ENCODE measurements around the gene C4BPA. TPM values are rescaled to one million over a fixed set of nuclear protein-coding genes. Genes with fewer than 3 reads are reported as not detected.

Gene C4BPA
- not detected for total RNA-seq
- long read RNA-seq = 0 reads

DNA sequence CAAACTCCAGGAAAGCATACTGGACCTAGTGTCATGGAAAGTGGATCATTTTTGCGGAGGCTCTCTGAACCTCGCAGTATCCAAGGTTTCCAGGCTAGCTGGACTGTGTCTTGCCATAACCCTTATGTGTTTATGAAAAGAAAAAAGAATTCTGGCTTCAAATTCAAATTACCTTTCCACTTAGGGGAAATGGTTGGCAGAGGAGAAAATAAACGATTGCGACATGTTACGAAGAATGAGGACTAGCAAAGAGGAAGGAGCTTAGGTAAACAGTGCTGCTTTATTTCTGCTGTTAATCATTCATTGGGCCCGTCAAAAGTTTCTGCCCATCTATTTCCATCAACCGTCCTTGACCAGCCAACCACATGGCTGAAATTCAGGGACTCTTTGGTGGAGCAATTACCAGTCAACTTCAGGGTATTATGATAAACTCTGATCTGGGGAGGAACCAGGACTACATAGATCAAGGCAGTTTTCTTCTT is at the start of gene C4BPA:
TSS of gene C4BPA (plus strand) at position 342 of the 482 bp plus-strand sequence. CDS start 8,793 bp downstream, outside the sequence.
- H3K9me3 ChIP-seq (replicated peaks) = no peaks in the 10 kb centered on the region
- intact Hi-C loops (cut with micrococcal nuclease) = no loop called here
- no peak within 1 kb of the TSS for H3K4me3 ChIP-seq
- DNase-seq = no peak
- peaks cover 19% of the 10 kb centered on the region for H3K27me3 ChIP-seq (ENCODE audit: low read depth)
- no peaks in the 10 kb centered on the region for H3K4me1 ChIP-seq
- H3K27ac ChIP-seq (replicated peaks) = no peak within 1 kb of the TSS
- H3K36me3 ChIP-seq = no peaks in the 10 kb centered on the region
- TF ChIP-seq CTCF (IDR thresholded peaks at IDR 0.05; ENCODE audit: borderline replicate concordance) = no peak

GRCh38 chr1:207054491-207054890 is 49.5 kb upstream of the C4BPA start:
- H3K36me3 ChIP-seq = peaks cover 3% of the 10 kb centered on the region
- DNase-seq = no peak
- H3K4me1 ChIP-seq = peaks cover 59% of the 10 kb centered on the region
- intact Hi-C loops (cut with micrococcal nuclease) = no loop called here
- H3K9me3 ChIP-seq (replicated peaks) = no peaks in the 10 kb centered on the region
- TF ChIP-seq CTCF (IDR thresholded peaks at IDR 0.05; ENCODE audit: borderline replicate concordance) = no peak
- H3K27me3 ChIP-seq (ENCODE audit: low read depth) = no peaks in the 10 kb centered on the region
- H3K27ac ChIP-seq (replicated peaks) = peak overlapping the region; percentile 97
- H3K4me3 ChIP-seq = peak overlapping the region; percentile 84

GRCh38 chr1:207055386-207056001 is 48.5 kb upstream of the C4BPA start:
- no peak for DNase-seq
- TF ChIP-seq CTCF (IDR thresholded peaks at IDR 0.05; ENCODE audit: borderline replicate concordance) = no peak
- Histone ChIP-seq H3K4me1 (peaks cover 60% of the 10 kb centered on the region), H3K36me3 (peaks cover 13% of the 10 kb centered on the region), H3K4me3 (peak overlapping the region; percentile 84), H3K9me3 (replicated peaks) (no peaks in the 10 kb centered on the region), H3K27ac (replicated peaks) (peak overlapping the region; percentile 97), H3K27me3 (ENCODE audit: low read depth) (no peaks in the 10 kb centered on the region)
- intact Hi-C loops (cut with micrococcal nuclease) = no loop called here

DNA sequence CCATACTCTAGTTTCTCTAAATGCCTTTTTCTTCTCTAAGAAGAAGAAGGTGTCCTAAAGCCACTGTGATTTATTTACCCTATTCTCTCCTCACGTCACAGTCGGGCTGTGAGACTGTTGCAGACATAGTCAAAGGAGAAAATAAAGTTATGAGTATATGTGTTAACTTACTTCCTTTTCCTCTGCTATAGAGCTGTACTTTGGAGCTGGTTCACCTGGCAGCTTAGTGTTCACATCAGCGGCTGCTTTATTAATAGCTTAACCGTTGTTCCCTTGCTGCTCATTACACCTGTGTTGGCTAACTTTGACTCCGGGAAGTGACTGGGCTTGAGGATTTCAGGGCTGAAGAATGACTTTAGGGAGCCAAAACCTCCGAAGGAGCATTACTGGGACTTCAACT is 47.4 kb upstream of the C4BPA start:
- intact Hi-C loops (cut with micrococcal nuclease) = no loop called here
- Histone ChIP-seq H3K27me3 (ENCODE audit: low read depth) (no peaks in the 10 kb centered on the region), H3K27ac (replicated peaks) (peak overlapping the region; percentile 97), H3K36me3 (peaks cover 22% of the 10 kb centered on the region), H3K4me3 (peak overlapping the region; percentile 84), H3K4me1 (peaks cover 57% of the 10 kb centered on the region), H3K9me3 (replicated peaks) (no peaks in the 10 kb centered on the region)
- no peak for TF ChIP-seq CTCF (IDR thresholded peaks at IDR 0.05; ENCODE audit: borderline replicate concordance)
- DNase-seq = no peak

DNA sequence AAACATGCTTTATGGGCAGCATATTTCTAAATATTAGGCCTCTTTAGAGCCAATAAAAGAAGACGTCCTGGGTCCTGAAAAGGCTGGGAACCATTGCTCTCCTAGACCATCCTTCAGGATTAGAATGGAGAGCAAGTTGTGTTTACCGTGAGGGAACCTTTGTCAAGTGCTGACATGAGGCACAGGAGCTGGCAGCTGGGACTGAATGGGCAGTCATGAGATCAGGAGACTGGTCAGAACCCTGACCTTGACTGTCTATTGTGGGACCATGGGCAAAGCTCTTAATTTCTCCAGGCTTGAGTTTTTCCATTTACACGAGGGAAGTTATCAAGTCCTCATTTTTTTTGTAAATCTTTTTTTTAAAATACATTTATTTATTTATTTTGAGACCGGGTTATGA is 45.8 kb upstream of the C4BPA start:
- peaks cover 57% of the 10 kb centered on the region for H3K4me1 ChIP-seq
- H3K4me3 ChIP-seq = peak overlapping the region; percentile 84
- intact Hi-C loops (cut with micrococcal nuclease) = no loop called here

More for the DNA sequence above, 45.8 kb upstream of the C4BPA start:
- no peaks in the 10 kb centered on the region for H3K9me3 ChIP-seq (replicated peaks)
- H3K36me3 ChIP-seq = peaks cover 38% of the 10 kb centered on the region
- no peaks in the 10 kb centered on the region for H3K27me3 ChIP-seq (ENCODE audit: low read depth)
- H3K27ac ChIP-seq (replicated peaks) = peak overlapping the region; percentile 97
- TF ChIP-seq CTCF (IDR thresholded peaks at IDR 0.05; ENCODE audit: borderline replicate concordance) = no peak
- DNase-seq = peak; percentile 41
